Neural cell (in vitro differentiated cells): ENCODE results near the gene LRRC31. TPM values are rescaled to one million over a fixed set of nuclear protein-coding genes. Genes with fewer than 3 reads are reported as not detected.

ENCODE experiments used
- H2AFZ ChIP-seq: fragments of 200-600, 300-800 bp; sonication (generic), shearing (Covaris generic); 2 replicates; pipeline ENCODE4 v1.6.0; 2014; ENCODE audit warnings: low read depth, mild to moderate bottlenecking, antibody characterized with exemption, low read length, moderate library complexity
- H3F3A ChIP-seq: fragments of 200-600 bp; shearing (Covaris generic); 2 replicates; pipeline ENCODE4 v1.6.1; 2016; ENCODE audit warnings: mild to moderate bottlenecking, moderate library complexity, mixed read lengths, antibody characterized with exemption, low read length; ENCODE audit not compliant: insufficient read depth, poor library complexity, severe bottlenecking
- H3K27ac ChIP-seq: fragments of 200-600, 300-800 bp; sonication (generic), shearing (Covaris generic); 2 replicates; pipeline ENCODE4 v1.5.1; 2014; ENCODE audit warnings: mild to moderate bottlenecking, low read length, moderate library complexity
- H3K27me3 ChIP-seq: fragments of 300-800, 200-600 bp; sonication (generic), shearing (Covaris generic); 2 replicates; pipeline ENCODE4 v1.6.0; 2014; ENCODE audit warnings: mild to moderate bottlenecking, low read depth, low read length, moderate library complexity; ENCODE audit not compliant: insufficient read depth
- H3K36me3 ChIP-seq: fragments of 300-800, 200-600 bp; sonication (generic), shearing (Covaris generic); 2 replicates; pipeline ENCODE4 v1.5.1; 2014; ENCODE audit warnings: mild to moderate bottlenecking, antibody characterized with exemption, low read length, moderate library complexity; ENCODE audit not compliant: insufficient read depth
- H3K4me2 ChIP-seq: fragments of 300-800, 200-600 bp; sonication (generic), shearing (Covaris generic); 2 replicates; pipeline ENCODE4 v1.6.0; 2014; ENCODE audit warnings: mild to moderate bottlenecking, low read length
- H3K4me3 ChIP-seq: fragments of 300-800, 200-600 bp; sonication (generic), shearing (Covaris generic); 2 replicates; pipeline ENCODE4 v1.5.1; 2014; ENCODE audit warnings: mild to moderate bottlenecking, low read length, moderate library complexity
- H3K79me2 ChIP-seq: fragments of 200-600 bp; shearing (Covaris generic); replicated peaks from 2 replicates; pipeline ENCODE4 v1.6.0; 2014; ENCODE audit warnings: mild to moderate bottlenecking, low read length, moderate library complexity; ENCODE audit not compliant: insufficient read depth
- H3K9ac ChIP-seq: fragments of 300-800, 200-600 bp; sonication (generic), shearing (Covaris generic); 2 replicates; pipeline ENCODE4 v1.6.1; 2016; ENCODE audit warnings: mild to moderate bottlenecking, low read length, mixed read lengths
- H3K9me2 ChIP-seq: fragments of 200-600 bp; shearing (Covaris generic); 2 replicates; pipeline ENCODE4 v1.6.1; 2016; ENCODE audit warnings: mild to moderate bottlenecking, low read length, mixed read lengths; ENCODE audit not compliant: insufficient read depth
- H3K9me3 ChIP-seq: fragments of 200-600, 300-800 bp; sonication (generic), shearing (Covaris generic); 2 replicates; pipeline ENCODE4 v1.6.1; 2016; ENCODE audit warnings: mild to moderate bottlenecking, mixed run types, low read length, moderate library complexity, mixed read lengths
- H4K20me1 ChIP-seq: fragments of 200-600 bp; shearing (Covaris generic); 2 replicates; pipeline ENCODE4 v1.6.1; 2016; ENCODE audit warnings: mild to moderate bottlenecking, mixed run types; ENCODE audit not compliant: insufficient read depth
- CTCF ChIP-seq: fragments of 450-650 bp; IDR thresholded peaks from 2 replicates; pipeline ENCODE4 v1.5.1; 2014; ENCODE audit warnings: antibody characterized with exemption, mild to moderate bottlenecking, moderate library complexity; ENCODE audit not compliant: poor library complexity, severe bottlenecking
- EP300 ChIP-seq: fragments of 450-650 bp; conservative IDR thresholded peaks from 2 replicates; pipeline ENCODE4 v1.6.1; 2014; ENCODE audit warnings: antibody characterized with exemption, mild to moderate bottlenecking, moderate library complexity; ENCODE audit not compliant: poor library complexity, severe bottlenecking
- EZH2 ChIP-seq: fragments of 200-600, 300-800 bp; shearing (Covaris generic), sonication (generic); IDR thresholded peaks from 2 replicates; pipeline ENCODE4 v1.6.1; 2014; ENCODE audit warnings: antibody characterized with exemption, low read length, borderline replicate concordance, mild to moderate bottlenecking; ENCODE audit not compliant: insufficient read depth, poor library complexity, severe bottlenecking
- MXI1 ChIP-seq: fragments of 450-650 bp; conservative IDR thresholded peaks from 2 replicates; pipeline ENCODE4 v1.6.1; 2014; ENCODE audit warnings: antibody characterized with exemption, mild to moderate bottlenecking; ENCODE audit not compliant: poor library complexity, severe bottlenecking
- POLR2AphosphoS5 ChIP-seq: IDR thresholded peaks from 2 replicates; pipeline ENCODE4 v1.6.1; 2012
- RAD21 ChIP-seq: fragments of 450-650 bp; conservative IDR thresholded peaks from 2 replicates; pipeline ENCODE4 v1.6.1; 2014; ENCODE audit warnings: antibody characterized with exemption, mild to moderate bottlenecking, moderate library complexity
- REST ChIP-seq: IDR thresholded peaks from 2 replicates; pipeline ENCODE4 v1.6.1; 2012; ENCODE audit warnings: borderline replicate concordance
- SMC3 ChIP-seq: fragments of 450-650 bp; conservative IDR thresholded peaks from 2 replicates; pipeline ENCODE4 v1.6.1; 2014; ENCODE audit warnings: antibody characterized with exemption, mild to moderate bottlenecking, moderate library complexity; ENCODE audit not compliant: poor library complexity
- TAF1 ChIP-seq: IDR thresholded peaks from 2 replicates; pipeline ENCODE4 v1.6.1; 2012; ENCODE audit warnings: low read depth
- polyA plus RNA-seq: library from polyadenylated mRNA; depleted of rRNA; stranded (reverse); fragments of >200 nt; gene quantifications from 2 replicates; pipeline ENCODE4 v1.2.3, GENCODE V29; 2014

The LRRC31 gene
- polyA plus RNA-seq, 1 donor from 2014 or later: not detected

GRCh38 chr3:169836078-169836941 lies 33.4 kb downstream of the LRRC31 start:
- H3K4me2 ChIP-seq: no peak overlapping the region

GRCh38 chr3:169835533-169835932 lies 34.2 kb downstream of the LRRC31 start:
- Histone ChIP-seq H3K36me3 (no peaks in the 10 kb centered on the region), H3K27ac (no peak overlapping the region), H3K4me3 (no peak overlapping the region), H3K4me2 (no peak overlapping the region), H3K27me3 (no peaks in the 10 kb centered on the region), H2AFZ (no peak overlapping the region), H3K9me2 (no peaks in the 10 kb centered on the region), H3K9ac (no peak overlapping the region), H4K20me1 (no peaks in the 10 kb centered on the region), H3K9me3 (no peaks in the 10 kb centered on the region), H3F3A (no peaks in the 10 kb centered on the region), H3K79me2 (no peaks in the 10 kb centered on the region)
- TF ChIP-seq TAF1 (no peak), EP300 (no peak), POLR2AphosphoS5 (no peak), SMC3 (no peak), MXI1 (no peak), REST (no peak), RAD21 (no peak), EZH2 (no peak)

More at GRCh38 chr3:169836078-169836941, 33.4 kb downstream of the LRRC31 start:
- no peaks in the 10 kb centered on the region for H3K79me2 ChIP-seq
- H3K9me2 ChIP-seq: no peaks in the 10 kb centered on the region
- H3K27ac ChIP-seq: no peak overlapping the region
- no peaks in the 10 kb centered on the region for H3F3A ChIP-seq
- H2AFZ ChIP-seq: no peak overlapping the region
- no peaks in the 10 kb centered on the region for H4K20me1 ChIP-seq
- TF ChIP-seq POLR2AphosphoS5: no peak
- TF ChIP-seq CTCF: no peak
- TF ChIP-seq REST: no peak
- TF ChIP-seq EP300: no peak
- TF ChIP-seq SMC3: no peak
- no peak for TF ChIP-seq EZH2
- H3K4me3 ChIP-seq: no peak overlapping the region
- H3K36me3 ChIP-seq: no peaks in the 10 kb centered on the region
- H3K27me3 ChIP-seq: no peaks in the 10 kb centered on the region
- no peaks in the 10 kb centered on the region for H3K9me3 ChIP-seq
- H3K9ac ChIP-seq: no peak overlapping the region
